Retinal pigment epithelial cell (primary cell): ENCODE measurements around the gene C6orf118.

Experiments
- DNase-seq: peaks from one replicate; pipeline ENCODE4 v3.0.0-alpha.2; 2010; ENCODE audit warnings: low read depth
- H3K4me3 ChIP-seq: 2 replicates; pipeline ENCODE4 v1.5.1; 2011; ENCODE audit warnings: mild to moderate bottlenecking, low read length, control low read depth, moderate library complexity
- CTCF ChIP-seq: conservative IDR thresholded peaks from 2 replicates; pipeline ENCODE4 v1.5.1; 2011; ENCODE audit warnings: low read depth, low read length, control low read depth, inconsistent platforms

Gene C6orf118

GRCh38 chr6:165231177-165231576 is 78.2 kb downstream of the C6orf118 start:
- H3K4me3 ChIP-seq = no peak overlapping the region
- no peak for TF ChIP-seq CTCF
- DNase-seq = no peak
